Stomach (tissue), 9 donors: ENCODE results near the gene TNK2. TPM values are rescaled to one million over a fixed set of nuclear protein-coding genes. Genes with fewer than 3 reads are reported as not detected.

Experiments
- DNase-seq, 2 donors: peaks; one replicate each; pipeline versions ENCODE4 v3.0.0 to v3.0.0-alpha.2; 2013 to 2019
- H3K27ac ChIP-seq, 5 donors: fragments of 200-600 bp in 4 of 5; sonication (generic) in 4 of 5; one replicate each; pipeline ENCODE4 v1.5.1; 2013 to 2019; ENCODE audit warnings: mild to moderate bottlenecking in 1 of 5, moderate library complexity in 1 of 5
- H3K27me3 ChIP-seq, 3 donors: fragments of 200-600 bp; sonication (generic); one replicate each; pipeline ENCODE4 v1.5.1; 2017 to 2019; ENCODE audit warnings: mixed run types in 1 of 3
- H3K36me3 ChIP-seq, 4 donors: fragments of 200-600 bp; sonication (generic); 1 replicate in 3 of 4; 2 replicates in 1 of 4; pipeline ENCODE4 v1.5.1; 2016 to 2019
- H3K4me1 ChIP-seq, 4 donors: fragments of 200-600 bp; sonication (generic); one replicate each; pipeline ENCODE4 v1.5.1; 2016 to 2019
- H3K4me3 ChIP-seq, 4 donors: fragments of 200-600 bp; sonication (generic) in 3 of 4; one replicate each; pipeline ENCODE4 v1.5.1; 2016 to 2019; ENCODE audit warnings: mild to moderate bottlenecking in 1 of 4
- H3K9me3 ChIP-seq, 4 donors: fragments of 200-600 bp; sonication (generic); one replicate each; pipeline ENCODE4 v1.5.1; 2016 to 2019
- CTCF ChIP-seq, 7 experiments: fragments of 450-650 bp in 4 of 7; fragments of 200-600 bp in 3 of 7; sonication (generic) in 3 of 7; IDR thresholded peaks; one replicate each; pipeline ENCODE4 v1.5.1; 2016 to 2019; ENCODE audit warnings: antibody characterized with exemption in 7 of 7, control low read depth in 2 of 7, mild to moderate bottlenecking in 1 of 7
- EP300 ChIP-seq: sonication (generic); formaldehyde crosslinking; IDR thresholded peaks from one replicate; pipeline ENCODE4 v1.6.1; 2017; ENCODE audit warnings: antibody characterized with exemption
- POLR2A ChIP-seq, 4 donors: fragments of 450-650 bp; IDR thresholded peaks; one replicate each; pipeline ENCODE4 v1.6.1; 2016; ENCODE audit warnings: antibody characterized with exemption in 4 of 4, control low read depth in 2 of 4, mild to moderate bottlenecking in 1 of 4, moderate library complexity in 1 of 4
- POLR2AphosphoS5 ChIP-seq, 3 donors: sonication (generic); formaldehyde crosslinking; IDR thresholded peaks; one replicate each; pipeline ENCODE4 v1.6.1; 2016; ENCODE audit warnings: antibody characterized with exemption in 3 of 3
- WGBS, 5 donors: extraction: QIAGEN DNeasy Blood & Tissue Kit in 3 of 5; methylation state at CpG; one replicate each; pipeline versions ENCODE4 v1.1.5 to v1.1.7; 2013 to 2018; 5-methylcytosine and 5-hydroxymethylcytosine counted together
- intact Hi-C: fragments of 100-400 bp; cut with DNase I; formaldehyde crosslinking; loops from one replicate; pipeline ENCODE4 v1.15.1; 2023; ENCODE audit warnings: low total_unique reads
- polyA plus RNA-seq, 3 donors: library from polyadenylated mRNA; stranded (reverse); fragments of 200-250 nt; gene quantifications; one replicate each; pipeline ENCODE4 v1.2.3, GENCODE V29; 2013
- total RNA-seq, 5 donors: library from RNA; depleted of rRNA; stranded (reverse); fragments of >200 nt; gene quantifications; one replicate each; pipeline versions ENCODE4 v1.1.0 to v1.2.3, GENCODE V29; 2014 to 2016
- donor health status: healthy with polysubstance abuse.
- donor health status: Bipolar disorder and iron deficiency.
- donor health status: healthy.

TNK2 gene
- total and polyA plus RNA-seq, 8 donors: 6.1 to 431 (median 38.6) TPM

GRCh38 chr3:195822131-195822696 lies 86.1 kb downstream of the TNK2 start:
- Histone ChIP-seq H3K36me3 (no peaks in the 10 kb centered on the region), H3K27ac (no peak overlapping the region), H3K27me3 (peaks cover 0 to 49% (median 35%) of the 10 kb centered on the region in 3 donors), H3K4me3 (no peak overlapping the region), H3K9me3 (no peaks in the 10 kb centered on the region), H3K4me1 (peaks cover 9 to 12% (median 10%) of the 10 kb centered on the region in 4 donors)
- no peak for DNase-seq
- 82 to 89% (median 88%) methylated on average over 16 of the region's 16 CpGs for WGBS, 5 donors
- no peak for TF ChIP-seq POLR2A (IDR thresholded peaks at IDR 0.05)
- TF ChIP-seq POLR2AphosphoS5 (IDR thresholded peaks at IDR 0.05): no peak
- TF ChIP-seq CTCF (IDR thresholded peaks at IDR 0.05): no peak
- no peak for TF ChIP-seq EP300
- intact Hi-C loops: no loop called here

GRCh38 chr3:195821403-195822130 lies 86.8 kb downstream of the TNK2 start:
- DNase-seq: peak in 1 of 2 donors; percentile 67
- no peak overlapping the region for H3K27ac ChIP-seq
- intact Hi-C loops: no loop called here

GRCh38 chr3:195820901-195821300 lies 87.5 kb downstream of the TNK2 start:
- no peak for TF ChIP-seq POLR2AphosphoS5 (IDR thresholded peaks at IDR 0.05)
- no peak for TF ChIP-seq EP300
- no peak for TF ChIP-seq CTCF (IDR thresholded peaks at IDR 0.05)
- TF ChIP-seq POLR2A (IDR thresholded peaks at IDR 0.05): no peak
- Histone ChIP-seq H3K27me3 (peaks cover 0 to 48% (median 35%) of the 10 kb centered on the region in 3 donors), H3K36me3 (no peaks in the 10 kb centered on the region), H3K4me1 (peaks cover 9 to 12% (median 10%) of the 10 kb centered on the region in 4 donors), H3K4me3 (no peak overlapping the region), H3K9me3 (no peaks in the 10 kb centered on the region), H3K27ac (no peak overlapping the region)
- WGBS, 5 donors: 72 to 85% (median 80%) methylated on average over 5 of the region's 5 CpGs
- intact Hi-C loops: no loop called here
- no peak for DNase-seq

More at GRCh38 chr3:195821403-195822130, 86.8 kb downstream of the TNK2 start:
- Histone ChIP-seq H3K36me3 (no peaks in the 10 kb centered on the region), H3K9me3 (no peaks in the 10 kb centered on the region), H3K27me3 (peaks cover 0 to 49% (median 35%) of the 10 kb centered on the region in 3 donors), H3K4me3 (no peak overlapping the region), H3K4me1 (peaks cover 9 to 12% (median 10%) of the 10 kb centered on the region in 4 donors)
- TF ChIP-seq CTCF (IDR thresholded peaks at IDR 0.05) (no peak), EP300 (no peak), POLR2AphosphoS5 (IDR thresholded peaks at IDR 0.05) (no peak), POLR2A (IDR thresholded peaks at IDR 0.05) (no peak)
- WGBS, 5 donors: 71 to 79% (median 73%) methylated on average over 20 to 21 of the region's 21 CpGs

GRCh38 chr3:195820186-195820585 lies 88.2 kb downstream of the TNK2 start:
- H3K9me3 ChIP-seq: no peaks in the 10 kb centered on the region
- intact Hi-C loops: no loop called here

More at GRCh38 chr3:195820186-195820585, 88.2 kb downstream of the TNK2 start:
- H3K36me3 ChIP-seq: no peaks in the 10 kb centered on the region
- H3K27me3 ChIP-seq: peaks cover 0 to 41% (median 29%) of the 10 kb centered on the region in 3 donors
- peaks cover 9 to 12% (median 10%) of the 10 kb centered on the region in 4 donors for H3K4me1 ChIP-seq
- WGBS, 5 donors: 80 to 87% (median 80%) methylated on average over 8 of the region's 8 CpGs
- H3K27ac ChIP-seq: no peak overlapping the region
- no peak overlapping the region for H3K4me3 ChIP-seq
- TF ChIP-seq POLR2AphosphoS5 (IDR thresholded peaks at IDR 0.05) (no peak), EP300 (no peak), CTCF (IDR thresholded peaks at IDR 0.05) (no peak), POLR2A (IDR thresholded peaks at IDR 0.05) (no peak)
- no peak for DNase-seq
